ENCODE measurements around the gene PLEKHG2. TPM values are rescaled to one million over a fixed set of nuclear protein-coding genes. Genes with fewer than 3 reads are reported as not detected.

PLEKHG2 gene
- total and polyA plus RNA-seq, 9 of the 15 experiments (the other 6 are each of a cell fraction or from before 2014, with no cell fraction given) = 0.98 to 45.7 (median 9.8) TPM

DNA sequence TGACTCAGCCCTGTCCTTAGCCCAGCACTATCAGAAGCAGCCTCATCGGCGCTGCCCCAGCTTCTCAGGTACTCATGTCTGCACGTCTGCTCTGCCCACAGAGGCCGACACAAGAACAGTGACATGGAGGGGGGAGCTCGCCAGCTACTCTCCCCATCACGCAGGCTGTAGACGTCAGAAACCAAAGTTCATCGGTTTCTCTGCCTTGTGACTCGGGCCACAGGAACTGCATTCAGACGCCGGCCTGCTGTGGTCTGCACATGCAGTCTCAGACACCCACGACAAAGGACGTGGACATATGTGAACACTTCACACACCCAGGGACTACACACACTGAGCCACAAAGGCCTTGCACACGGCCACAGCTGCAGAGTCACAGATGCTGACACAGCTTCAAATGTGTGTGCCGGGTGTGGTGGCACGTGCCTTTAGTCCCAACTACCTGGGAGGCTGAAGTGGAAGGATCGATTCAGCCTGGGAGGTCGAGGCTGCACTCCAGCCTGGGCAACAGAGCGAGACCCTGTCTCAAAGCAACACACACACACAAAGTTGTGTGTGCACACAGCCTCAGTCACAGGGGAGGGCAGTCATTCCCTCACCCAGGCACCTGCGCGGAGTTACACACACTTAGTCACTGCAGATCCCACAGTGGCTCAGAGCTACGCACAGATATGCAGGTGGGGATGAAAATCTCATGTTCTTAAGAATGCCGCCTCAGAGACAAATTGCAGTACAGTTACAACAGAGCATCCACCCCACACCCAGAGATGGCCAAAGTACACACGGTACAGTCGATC, 10.7 kb upstream of the PLEKHG2 start (continued):
- peak; percentile 49; the same call in 1 of the 2 replicates for TF ChIP-seq ZBTB12 (CRISPR knock-in tag; IDR thresholded peaks at IDR 0.05)
- TF ChIP-seq PKNOX1 (IDR thresholded peaks at IDR 0.05) = peak; percentile 3; the same call in 1 of the 2 replicates
- no peak for TF ChIP-seq RB1 (IDR thresholded peaks at IDR 0.05; ENCODE audit: low read depth)
- TF ChIP-seq CEBPG (CRISPR knock-in tag; IDR thresholded peaks at IDR 0.05) = peak; percentile 68
- TF ChIP-seq CEBPG (tag; conservative IDR thresholded peaks at IDR 0.05 in 1 of 2, IDR thresholded peaks at IDR 0.05 in 1 of 2) = no peak
- TF ChIP-seq RNF2 (IDR thresholded peaks at IDR 0.05) = 0 out of 2 replicates have a peak, but pooled peaks have one; percentile 48
- no peak for TF ChIP-seq MYC (IDR thresholded peaks at IDR 0.05; ENCODE audit: low read depth, low read length)
- no peak for TF ChIP-seq MYC (CRISPR knock-in tag; IDR thresholded peaks at IDR 0.05; ENCODE audit: borderline replicate concordance, low read depth)
- no peak for TF ChIP-seq SMAD1 (IDR thresholded peaks at IDR 0.05; ENCODE audit: low read depth, low read length, partially characterized antibody)
- no peak for TF ChIP-seq ZNF609 (CRISPR knock-in tag; IDR thresholded peaks at IDR 0.05; ENCODE audit: borderline replicate concordance)
- TF ChIP-seq HDAC2 (IDR thresholded peaks at IDR 0.05) = no peak
- peak; percentile 90; the same call in 1 of the 2 replicates for TF ChIP-seq CTBP1 (IDR thresholded peaks at IDR 0.05; ENCODE audit: borderline replicate concordance)
- TF ChIP-seq ZNF592 (IDR thresholded peaks at IDR 0.05) = peak; percentile 68
- no peak for TF ChIP-seq TCF7L2 (IDR thresholded peaks at IDR 0.05; ENCODE audit: low read depth, low read length)
- TF ChIP-seq MCM2 (IDR thresholded peaks at IDR 0.05; ENCODE audit: low read depth) = no peak
- TF ChIP-seq FOXJ2 (tag; IDR thresholded peaks at IDR 0.05) = 0 out of 2 replicates have a peak, but pooled peaks have one; percentile 55
